Subcutaneous adipose tissue (tissue), 4 donors: ENCODE measurements around the gene CIAO3. TPM values are rescaled to one million over a fixed set of nuclear protein-coding genes. Genes with fewer than 3 reads are reported as not detected.

Source experiments
- CTCF ChIP-seq: fragments of 450-650 bp; IDR thresholded peaks from one replicate; pipeline ENCODE4 v1.5.1; 2016; ENCODE audit warnings: low read depth, mild to moderate bottlenecking, control low read depth, antibody characterized with exemption, moderate library complexity
- total RNA-seq, 4 donors: library from RNA; depleted of rRNA; stranded (reverse); fragments of >200 nt; gene quantifications; one replicate each; pipeline ENCODE4 v1.1.0, GENCODE V29; 2016

CIAO3 gene
- total RNA-seq, 4 donors from 2014 or later, result 17.6 to 39.0 (median 22.5) TPM

GRCh38 chr16:734981-735881, 5.6 kb downstream of the CIAO3 start:
- TF ChIP-seq CTCF, result no peak

- no peak for TF ChIP-seq CTCF
These were observed 6.4 kb downstream of the CIAO3 start for GRCh38 chr16:734208-734980.

GRCh38 chr16:733382-734207, 7.2 kb downstream of the CIAO3 start:
- TF ChIP-seq CTCF, result no peak

- no peak for TF ChIP-seq CTCF
These were observed 7.9 kb downstream of the CIAO3 start for GRCh38 chr16:732936-733335.

GRCh38 chr16:732332-732731, 8.5 kb downstream of the CIAO3 start:
- no peak for TF ChIP-seq CTCF

GRCh38 chr16:730666-731509, 9.9 kb downstream of the CIAO3 start:
- TF ChIP-seq CTCF, result no peak
